T-helper 2 cell treated with Interferon-gamma antibody and Interleukin-4, amounts not matched to agents 100 ng/mL and 5 ng/mL, for 36 hours (primary cell): ENCODE measurements around the gene LAMC3. TPM values are rescaled to one million over a fixed set of nuclear protein-coding genes. Genes with fewer than 3 reads are reported as not detected.
"Not testable (repeated sequence)": the region's sequence is repeated elsewhere in the genome, so short reads cannot be mapped to it uniquely, and the experiment has no call there.

Experiments used
- intact Hi-C: fragments of 100-400 bp; cut with micrococcal nuclease; formaldehyde crosslinking; loops from one replicate; pipeline ENCODE4 v1.15.1; 2023
- total RNA-seq: library from RNA; stranded (reverse); gene quantifications from 2 replicates; pipeline ENCODE4 v1.2.3, GENCODE V29; 2022

LAMC3 gene
- total RNA-seq, 1 donor from 2014 or later = 0.05 TPM

GRCh38 chr9:130991778-130992681 lies 16.9 kb upstream of the LAMC3 start:
- intact Hi-C loops = no loop called here

- intact Hi-C loops = no loop called here
These were observed 16.3 kb upstream of the LAMC3 start for GRCh38 chr9:130992682-130993032.

GRCh38 chr9:130993303-130994030 lies 15.5 kb upstream of the LAMC3 start:
- intact Hi-C loops = no loop called here

GRCh38 chr9:130994135-130995085 lies 14.6 kb upstream of the LAMC3 start:
- intact Hi-C loops = no loop called here

GRCh38 chr9:130995086-130996011 lies 13.6 kb upstream of the LAMC3 start:
- intact Hi-C loops = no loop called here

GRCh38 chr9:130996205-130996604 lies 12.8 kb upstream of the LAMC3 start:
- intact Hi-C loops = no loop called here

GRCh38 chr9:130996676-130997394 lies 12.1 kb upstream of the LAMC3 start:
- intact Hi-C loops = no loop called here

GRCh38 chr9:130997395-130997684 lies 11.6 kb upstream of the LAMC3 start:
- intact Hi-C loops = no loop called here

- intact Hi-C loops = no loop called here
These were observed 10.9 kb upstream of the LAMC3 start for GRCh38 chr9:130997925-130998596.

- intact Hi-C loops = no loop called here
These were observed 10.3 kb upstream of the LAMC3 start for GRCh38 chr9:130998597-130999244.

- intact Hi-C loops = no loop called here
These were observed 9.7 kb upstream of the LAMC3 start for GRCh38 chr9:130999245-130999623.

GRCh38 chr9:131000526-131000925 lies 8.4 kb upstream of the LAMC3 start:
- intact Hi-C loops = not testable (repeated sequence)

GRCh38 chr9:131001021-131001420 lies 8.0 kb upstream of the LAMC3 start:
- intact Hi-C loops = no loop called here

GRCh38 chr9:131001990-131002389 lies 7.0 kb upstream of the LAMC3 start:
- intact Hi-C loops = no loop called here

- intact Hi-C loops = no loop called here
These were observed 2.4 kb upstream of the LAMC3 start for GRCh38 chr9:131006601-131007000.

GRCh38 chr9:131008086-131008485 lies 888 bp upstream of the LAMC3 start:
- intact Hi-C loops = no loop called here

- intact Hi-C loops = no loop called here
These were observed 438 bp upstream of the LAMC3 start for GRCh38 chr9:131008563-131008908.

GRCh38 chr9:131010482-131011273 lies 1.7 kb downstream of the LAMC3 start:
- intact Hi-C loops = no loop called here
